DND-41 (cell line): ENCODE measurements around the gene NAALADL1.

Experiments
- ATAC-seq: fragments of 200-7000 bp; cut with Tn5 transposase; 3 replicates; pipeline ENCODE4 v1.9.1; 2021; ENCODE audit warnings: low read depth; ENCODE audit not compliant: insufficient read depth
- DNase-seq: peaks from one replicate; pipeline ENCODE4 v3.0.0-alpha.2; 2020
- H2AFZ ChIP-seq: 2 replicates; pipeline ENCODE4 v1.6.0; 2012; ENCODE audit warnings: low read depth, low read length
- H3K27ac ChIP-seq: 2 replicates; pipeline ENCODE4 v1.5.1; 2012; ENCODE audit warnings: low read length, inconsistent platforms
- H3K27me3 ChIP-seq: fragments of 200-600 bp; sonication (generic); 2 replicates; pipeline ENCODE4 v1.6.0; 2012; ENCODE audit warnings: low read length, mild to moderate bottlenecking, inconsistent platforms; ENCODE audit not compliant: insufficient read depth, poor library complexity
- H3K36me3 ChIP-seq: 2 replicates; pipeline ENCODE4 v1.5.1; 2012; ENCODE audit warnings: low read length, inconsistent platforms; ENCODE audit not compliant: insufficient read depth
- H3K4me1 ChIP-seq: 2 replicates; pipeline ENCODE4 v1.5.1; 2012; ENCODE audit warnings: mild to moderate bottlenecking, low read length; ENCODE audit not compliant: insufficient read depth
- H3K4me2 ChIP-seq: 2 replicates; pipeline ENCODE4 v1.6.0; 2012; ENCODE audit warnings: mild to moderate bottlenecking, moderate library complexity, low read length, inconsistent platforms; ENCODE audit not compliant: insufficient read depth
- H3K4me3 ChIP-seq, 2 experiments: fragments of 200-600 bp in 1 of 2; shearing (Covaris generic) in 1 of 2; 2 replicates each; pipeline ENCODE4 v1.5.1; 2012 to 2016; ENCODE audit warnings: inconsistent platforms in 2 of 2, low read length in 2 of 2, mild to moderate bottlenecking in 2 of 2, low read depth in 1 of 2, moderate library complexity in 1 of 2
- H3K79me2 ChIP-seq: 2 replicates; pipeline ENCODE4 v1.6.0; 2012; ENCODE audit warnings: low read length, inconsistent platforms; ENCODE audit not compliant: insufficient read depth
- H3K9ac ChIP-seq: 2 replicates; pipeline ENCODE4 v1.6.0; 2012; ENCODE audit warnings: low read depth, mild to moderate bottlenecking, inconsistent platforms, low read length, moderate library complexity
- H3K9me3 ChIP-seq: 2 replicates; pipeline ENCODE4 v1.5.1; 2012; ENCODE audit warnings: low read length, moderate library complexity, mild to moderate bottlenecking, inconsistent platforms; ENCODE audit not compliant: insufficient read depth, severe bottlenecking
- H4K20me1 ChIP-seq: 2 replicates; pipeline ENCODE4 v1.6.0; 2012; ENCODE audit warnings: low read length; ENCODE audit not compliant: insufficient read depth
- EZH2 ChIP-seq: IDR thresholded peaks from 3 replicates; pipeline ENCODE4 v1.6.1; 2012; ENCODE audit warnings: borderline replicate concordance, low read depth, mild to moderate bottlenecking, moderate library complexity, low read length, inconsistent platforms; ENCODE audit not compliant: severe bottlenecking
- TF ChIP-seq, protein P1 (sequence below): IDR thresholded peaks from 2 replicates; pipeline ENCODE4 v1.5.1; 2012; ENCODE audit warnings: borderline replicate concordance, low read length, moderate library complexity, mild to moderate bottlenecking; ENCODE audit not compliant: poor library complexity, severe bottlenecking; ENCODE audit errors: extremely low read depth

Gene NAALADL1

DNA sequence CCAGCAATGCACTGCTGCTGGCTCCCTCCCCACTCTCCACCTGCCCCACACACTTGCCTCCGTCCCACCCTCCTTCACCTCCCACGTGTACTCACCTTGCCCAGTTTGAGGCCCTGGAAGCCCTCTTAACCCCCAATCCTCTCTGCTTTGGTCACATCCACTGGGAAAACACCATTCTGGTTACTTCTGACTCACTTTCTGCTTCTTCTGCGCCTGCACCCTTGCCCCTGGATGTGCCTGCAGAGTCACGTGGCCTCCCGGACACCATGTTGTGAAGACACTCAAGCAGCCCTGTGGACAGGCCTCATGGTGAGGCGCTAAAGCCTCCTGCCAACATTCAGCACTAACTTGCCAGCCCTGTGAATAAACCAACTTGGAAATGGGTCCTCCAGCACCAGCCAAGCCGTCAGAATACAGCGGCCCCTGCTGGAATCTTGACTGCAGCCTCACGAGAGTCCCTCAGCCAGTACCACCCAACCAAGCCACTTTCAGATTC lies 2.6 kb upstream of the NAALADL1 start:
- Histone ChIP-seq H3K4me3 (no peak overlapping the region), H3K4me1 (no peaks in the 10 kb centered on the region), H3K79me2 (no peaks in the 10 kb centered on the region), H3K36me3 (no peaks in the 10 kb centered on the region), H3K4me2 (no peak overlapping the region), H3K9me3 (no peaks in the 10 kb centered on the region), H3K9ac (no peak overlapping the region), H3K27me3 (no peaks in the 10 kb centered on the region), H2AFZ (no peak overlapping the region), H3K27ac (no peak overlapping the region), H4K20me1 (no peaks in the 10 kb centered on the region)
- TF ChIP-seq, protein P1, sequence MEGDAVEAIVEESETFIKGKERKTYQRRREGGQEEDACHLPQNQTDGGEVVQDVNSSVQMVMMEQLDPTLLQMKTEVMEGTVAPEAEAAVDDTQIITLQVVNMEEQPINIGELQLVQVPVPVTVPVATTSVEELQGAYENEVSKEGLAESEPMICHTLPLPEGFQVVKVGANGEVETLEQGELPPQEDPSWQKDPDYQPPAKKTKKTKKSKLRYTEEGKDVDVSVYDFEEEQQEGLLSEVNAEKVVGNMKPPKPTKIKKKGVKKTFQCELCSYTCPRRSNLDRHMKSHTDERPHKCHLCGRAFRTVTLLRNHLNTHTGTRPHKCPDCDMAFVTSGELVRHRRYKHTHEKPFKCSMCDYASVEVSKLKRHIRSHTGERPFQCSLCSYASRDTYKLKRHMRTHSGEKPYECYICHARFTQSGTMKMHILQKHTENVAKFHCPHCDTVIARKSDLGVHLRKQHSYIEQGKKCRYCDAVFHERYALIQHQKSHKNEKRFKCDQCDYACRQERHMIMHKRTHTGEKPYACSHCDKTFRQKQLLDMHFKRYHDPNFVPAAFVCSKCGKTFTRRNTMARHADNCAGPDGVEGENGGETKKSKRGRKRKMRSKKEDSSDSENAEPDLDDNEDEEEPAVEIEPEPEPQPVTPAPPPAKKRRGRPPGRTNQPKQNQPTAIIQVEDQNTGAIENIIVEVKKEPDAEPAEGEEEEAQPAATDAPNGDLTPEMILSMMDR = peak; percentile 11
- no peak for TF ChIP-seq EZH2
- no peak for ATAC-seq
- DNase-seq = no peak

DNA sequence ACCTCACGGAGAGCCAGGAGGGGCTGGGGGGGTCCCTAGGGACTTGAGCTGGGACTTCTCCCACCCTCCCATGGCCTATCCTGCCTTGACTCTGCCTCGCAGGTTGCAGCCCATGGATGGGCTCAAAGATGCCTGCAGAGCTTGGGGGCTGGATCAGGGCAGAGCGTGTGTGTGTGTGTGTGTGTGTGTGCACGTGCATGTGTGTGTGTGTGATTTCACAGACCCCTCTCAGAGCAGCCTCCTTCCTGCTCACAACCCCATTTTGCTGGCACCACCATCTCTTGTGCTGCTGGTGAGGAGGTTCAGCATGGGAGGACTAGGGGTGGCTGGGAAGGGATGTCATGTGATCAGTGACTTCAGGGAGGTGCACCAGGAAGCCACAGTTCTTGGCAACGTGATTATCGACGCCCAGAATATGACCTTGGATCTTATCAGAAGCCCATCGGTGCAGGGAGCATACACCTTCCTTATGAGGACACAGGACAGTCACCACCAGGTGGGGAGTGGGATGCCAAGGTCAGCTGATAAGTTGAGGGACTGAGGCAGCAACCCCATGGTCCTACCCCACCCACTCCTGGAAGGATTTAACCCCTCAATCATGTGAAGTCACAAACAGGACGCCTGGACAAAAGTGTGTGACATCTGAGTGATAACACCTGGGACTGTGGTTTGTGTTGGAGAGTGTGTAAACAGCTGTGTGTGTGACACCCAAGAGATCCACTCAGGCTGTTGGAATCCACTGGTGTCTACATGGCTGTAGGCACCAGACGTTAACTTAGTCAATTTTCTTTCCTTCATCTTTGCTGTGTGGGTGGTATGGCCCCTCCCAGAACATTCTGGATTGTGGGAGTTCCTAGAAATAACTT lies 1.8 kb upstream of the NAALADL1 start:
- DNase-seq (no peak), ATAC-seq (no peak; the same call in 2 of the 3 replicates)
- H2AFZ ChIP-seq = no peak overlapping the region
- TF ChIP-seq, protein P1 = no peak
- no peak for TF ChIP-seq EZH2
- H3K9ac ChIP-seq = no peak overlapping the region
- H4K20me1 ChIP-seq = no peaks in the 10 kb centered on the region
- H3K4me3 ChIP-seq = no peak overlapping the region
- H3K36me3 ChIP-seq = no peaks in the 10 kb centered on the region
- H3K9me3 ChIP-seq = no peaks in the 10 kb centered on the region
- no peak overlapping the region for H3K27ac ChIP-seq
- H3K4me2 ChIP-seq = no peak overlapping the region
- no peaks in the 10 kb centered on the region for H3K79me2 ChIP-seq
- H3K27me3 ChIP-seq = no peaks in the 10 kb centered on the region
- no peaks in the 10 kb centered on the region for H3K4me1 ChIP-seq

DNA sequence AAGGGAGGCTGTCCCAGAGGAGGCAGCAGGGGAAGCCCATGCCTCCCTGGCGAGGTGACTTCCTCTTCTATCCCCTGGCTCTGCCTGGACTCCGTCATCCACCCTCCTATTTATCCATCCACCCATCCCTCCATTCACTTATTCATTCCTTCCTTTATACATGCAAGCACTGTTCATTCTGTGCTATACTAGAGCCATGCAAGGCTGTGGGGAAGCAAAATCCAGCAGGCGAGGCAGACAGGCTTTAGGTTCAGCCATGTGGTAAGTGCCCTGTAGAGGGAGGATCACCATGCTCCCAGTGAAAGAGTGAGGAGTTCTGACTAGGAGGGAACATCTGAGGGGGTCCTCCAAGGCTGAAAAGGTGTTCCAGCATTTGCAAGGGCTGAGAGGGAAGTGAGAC lies 1.2 kb upstream of the NAALADL1 start:
- no peak overlapping the region for H2AFZ ChIP-seq
- H4K20me1 ChIP-seq = no peaks in the 10 kb centered on the region
- H3K27ac ChIP-seq = no peak overlapping the region
- H3K4me1 ChIP-seq = no peaks in the 10 kb centered on the region
- H3K27me3 ChIP-seq = no peaks in the 10 kb centered on the region
- no peaks in the 10 kb centered on the region for H3K9me3 ChIP-seq
- TF ChIP-seq, protein P1 = no peak
- no peak for TF ChIP-seq EZH2
- H3K36me3 ChIP-seq = no peaks in the 10 kb centered on the region
- ATAC-seq = no peak
- no peaks in the 10 kb centered on the region for H3K79me2 ChIP-seq
- H3K4me3 ChIP-seq = no peak overlapping the region
- H3K4me2 ChIP-seq = no peak overlapping the region
- H3K9ac ChIP-seq = no peak overlapping the region
- no peak for DNase-seq
